Hepatocyte (in vitro differentiated cells): ENCODE data around the gene ATP5MG. TPM values are rescaled to one million over a fixed set of nuclear protein-coding genes. Genes with fewer than 3 reads are reported as not detected.

Experiments used
- DNase-seq: peaks from one replicate; pipeline ENCODE4 v3.0.0-alpha.2; 2016; ENCODE audit warnings: low spot score
- H2AFZ ChIP-seq: fragments of 200-600 bp; sonication (generic); 2 replicates; pipeline ENCODE4 v1.6.0; 2016; ENCODE audit warnings: antibody characterized with exemption, mild to moderate bottlenecking
- H3K27ac ChIP-seq: fragments of 200-600 bp; sonication (generic); 2 replicates; pipeline ENCODE4 v1.5.1; 2016; ENCODE audit warnings: mild to moderate bottlenecking
- H3K27me3 ChIP-seq: fragments of 200-600 bp; sonication (generic); 2 replicates; pipeline ENCODE4 v1.6.1; 2016
- H3K36me3 ChIP-seq: fragments of 200-600 bp; sonication (generic); replicated peaks from 2 replicates; pipeline ENCODE4 v1.5.1; 2016; ENCODE audit warnings: low read depth; ENCODE audit not compliant: insufficient read depth
- H3K4me1 ChIP-seq: fragments of 200-600 bp; sonication (generic); 2 replicates; pipeline ENCODE4 v1.5.1; 2016; ENCODE audit warnings: mild to moderate bottlenecking, moderate library complexity; ENCODE audit not compliant: insufficient read depth
- H3K4me2 ChIP-seq: fragments of 200-600 bp; sonication (generic); 2 replicates; pipeline ENCODE4 v1.6.0; 2016
- H3K4me3 ChIP-seq: fragments of 200-600 bp; sonication (generic); 2 replicates; pipeline ENCODE4 v1.5.1; 2016; ENCODE audit warnings: mild to moderate bottlenecking
- H3K79me2 ChIP-seq: fragments of 200-600 bp; sonication (generic); 2 replicates; pipeline ENCODE4 v1.6.0; 2017; ENCODE audit warnings: mild to moderate bottlenecking
- H3K9me2 ChIP-seq: fragments of 200-600 bp; sonication (generic); replicated peaks from 2 replicates; pipeline ENCODE4 v1.6.0; 2017; ENCODE audit warnings: mild to moderate bottlenecking; ENCODE audit not compliant: insufficient read depth
- H3K9me3 ChIP-seq: fragments of 200-600 bp; sonication (generic); 2 replicates; pipeline ENCODE4 v1.5.1; 2016; ENCODE audit warnings: low read depth, mild to moderate bottlenecking
- H4K20me1 ChIP-seq: fragments of 200-600 bp; sonication (generic); 2 replicates; pipeline ENCODE4 v1.6.0; 2016; ENCODE audit warnings: mild to moderate bottlenecking; ENCODE audit not compliant: insufficient read depth, poor library complexity, severe bottlenecking
- CTCF ChIP-seq: fragments of 200-600 bp; sonication (generic); IDR thresholded peaks from 2 replicates; pipeline ENCODE4 v1.5.1; 2016; ENCODE audit warnings: antibody characterized with exemption, mild to moderate bottlenecking; ENCODE audit not compliant: poor library complexity
- EZH2 ChIP-seq: fragments of 200-600 bp; sonication (generic); IDR thresholded peaks from 2 replicates; pipeline ENCODE4 v1.6.1; 2016; ENCODE audit warnings: antibody characterized with exemption, mild to moderate bottlenecking, borderline replicate concordance
- EZH2phosphoT487 ChIP-seq: fragments of 200-600 bp; sonication (generic); IDR thresholded peaks from one replicate; pipeline ENCODE4 v1.6.1; 2018; ENCODE audit warnings: antibody characterized with exemption, mild to moderate bottlenecking, low read depth, moderate library complexity; ENCODE audit not compliant: unreplicated experiment, severe bottlenecking
- WGBS: methylation state at CpG from one replicate; pipeline ENCODE4 v1.1.6; 2016; ENCODE audit warnings: low lambda C conversion rate; ENCODE audit errors: missing lambda C conversion rate; 5-methylcytosine and 5-hydroxymethylcytosine counted together
- polyA plus RNA-seq: library from polyadenylated mRNA; unstranded; fragments of >200 nt; fragmentation: Nextera tagmentation; extraction: Ambion mirVana; gene quantifications from 2 replicates; pipeline ENCODE4 v1.2.1, GENCODE V29; 2016
- total RNA-seq: library from RNA; depleted of rRNA; stranded (reverse); fragments of >200 nt; gene quantifications from 2 replicates; pipeline ENCODE4 v1.2.3, GENCODE V29; 2014

Gene ATP5MG
- total and polyA plus RNA-seq, 2 experiments from 2014 or later, result 64.7 to 471 TPM

DNA sequence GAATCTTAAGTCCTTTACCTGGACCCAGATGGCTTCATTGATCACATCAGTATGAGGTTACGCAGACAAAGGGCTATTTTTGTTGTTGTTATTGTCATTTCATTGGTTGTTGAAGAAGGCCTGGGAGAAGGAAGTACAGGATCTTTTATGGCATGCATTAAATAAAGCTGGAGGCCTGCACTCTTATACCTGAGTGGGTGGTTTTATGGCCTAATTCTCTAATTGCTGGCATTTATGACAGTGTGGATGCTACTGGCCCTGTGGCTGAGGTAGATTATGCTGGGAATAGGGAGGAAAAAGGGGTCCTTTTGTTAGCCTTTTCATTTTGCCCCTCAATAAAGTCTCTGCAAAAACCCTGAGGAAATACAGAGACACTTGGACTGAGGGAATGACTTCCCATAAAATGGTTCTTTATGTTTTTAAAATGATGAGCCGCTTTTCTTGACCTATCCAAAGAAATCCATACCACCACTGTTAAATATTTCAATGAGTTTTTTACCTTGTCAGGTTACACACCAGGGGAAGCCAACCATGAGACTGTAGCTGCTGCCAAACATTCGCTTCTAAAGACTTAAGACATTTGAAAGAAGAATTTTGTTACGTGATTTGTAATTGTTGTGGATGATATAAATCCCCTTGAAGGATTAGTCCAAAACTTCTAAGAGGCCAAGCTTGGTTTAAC is 41.6 kb downstream of the ATP5MG start:
- TF ChIP-seq CTCF, result no peak
- no peak for TF ChIP-seq EZH2
- TF ChIP-seq EZH2phosphoT487, result no peak
- H3K4me2 ChIP-seq, result peak overlapping the region; percentile 16
- no peak overlapping the region for H2AFZ ChIP-seq
- H3K27me3 ChIP-seq, result no peaks in the 10 kb centered on the region
- peak; percentile 10 for DNase-seq
- H3K4me3 ChIP-seq, result no peak overlapping the region
- H3K79me2 ChIP-seq, result peaks cover 99% of the 10 kb centered on the region
- H4K20me1 ChIP-seq, result peaks cover 98% of the 10 kb centered on the region
- no peaks in the 10 kb centered on the region for H3K9me2 ChIP-seq
- H3K36me3 ChIP-seq, result no peaks in the 10 kb centered on the region
- 88% methylated on average over 4 of the region's 4 CpGs for WGBS
- peaks cover 20% of the 10 kb centered on the region for H3K4me1 ChIP-seq
- H3K9me3 ChIP-seq, result no peaks in the 10 kb centered on the region
- no peak overlapping the region for H3K27ac ChIP-seq

DNA sequence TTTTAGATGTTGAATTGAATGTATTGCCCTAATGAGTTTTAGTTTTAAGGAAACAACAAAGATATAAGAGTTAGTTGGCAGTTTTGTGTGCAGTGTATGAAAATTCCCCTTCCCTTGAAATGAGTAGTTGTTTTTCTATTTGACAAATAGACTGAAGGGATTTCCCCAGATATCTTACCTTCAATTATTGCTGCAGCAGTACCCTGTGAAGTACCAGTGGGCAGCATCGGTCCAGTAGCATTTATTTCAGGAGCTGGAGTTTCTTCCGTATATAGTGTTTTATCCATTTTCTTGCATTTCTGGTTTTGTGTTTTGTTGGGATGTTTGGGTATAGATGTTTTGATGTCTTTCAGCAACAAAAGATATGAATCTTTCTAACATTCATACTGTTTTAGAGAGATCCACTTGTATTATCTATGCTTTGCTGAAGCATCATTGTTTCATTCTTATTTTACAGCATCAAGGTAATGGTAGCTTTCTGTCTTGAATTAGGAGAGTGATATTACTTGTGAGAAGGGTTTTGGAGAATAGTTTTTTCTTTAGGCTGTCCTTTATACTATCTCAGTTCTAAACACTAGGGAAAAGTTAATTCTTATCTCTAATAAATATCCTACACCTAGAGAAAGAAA is 42.3 kb downstream of the ATP5MG start:
- H3K4me3 ChIP-seq, result no peak overlapping the region
- H3K79me2 ChIP-seq, result peaks cover 100% of the 10 kb centered on the region
- H4K20me1 ChIP-seq, result peaks cover 99% of the 10 kb centered on the region
- H3K9me2 ChIP-seq, result no peaks in the 10 kb centered on the region
- 92% methylated on average over 2 of the region's 2 CpGs for WGBS
- peaks cover 20% of the 10 kb centered on the region for H3K4me1 ChIP-seq
- no peak overlapping the region for H3K27ac ChIP-seq
- no peak for TF ChIP-seq EZH2
- no peak for TF ChIP-seq CTCF
- no peak for TF ChIP-seq EZH2phosphoT487
- H2AFZ ChIP-seq, result no peak overlapping the region
- DNase-seq, result no peak
- H3K4me2 ChIP-seq, result no peak overlapping the region
- no peaks in the 10 kb centered on the region for H3K27me3 ChIP-seq
- H3K9me3 ChIP-seq, result no peaks in the 10 kb centered on the region
- no peaks in the 10 kb centered on the region for H3K36me3 ChIP-seq

DNA sequence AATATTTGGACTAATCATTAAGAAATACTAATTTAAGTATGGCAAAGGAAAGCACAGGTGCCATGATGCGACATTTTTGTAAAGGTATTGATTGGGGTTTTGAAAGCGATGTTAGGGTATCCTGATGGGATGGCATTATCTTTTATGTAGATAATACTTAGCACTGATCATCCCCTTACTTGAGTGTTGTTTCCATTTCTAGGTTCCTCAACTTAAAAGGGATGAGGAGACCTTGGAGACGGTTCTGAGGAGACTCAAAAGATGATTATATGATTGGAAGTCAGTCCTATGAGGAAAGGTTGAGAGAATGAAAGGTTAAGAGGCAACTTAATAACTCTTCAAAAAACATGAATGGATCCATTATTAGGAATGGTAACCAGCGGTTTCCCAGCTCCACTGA is 46.0 kb downstream of the ATP5MG start:
- DNase-seq, result no peak
- H3K4me3 ChIP-seq, result no peak overlapping the region
- TF ChIP-seq CTCF (no peak), EZH2phosphoT487 (no peak), EZH2 (no peak)
- H3K27ac ChIP-seq, result no peak overlapping the region
- H4K20me1 ChIP-seq, result peaks cover 98% of the 10 kb centered on the region
- 95% methylated on average over 4 of the region's 4 CpGs for WGBS
- H2AFZ ChIP-seq, result no peak overlapping the region
- H3K36me3 ChIP-seq, result no peaks in the 10 kb centered on the region
- no peaks in the 10 kb centered on the region for H3K27me3 ChIP-seq
- no peaks in the 10 kb centered on the region for H3K9me2 ChIP-seq
- peaks cover 4% of the 10 kb centered on the region for H3K4me1 ChIP-seq
- no peaks in the 10 kb centered on the region for H3K9me3 ChIP-seq
- H3K4me2 ChIP-seq, result no peak overlapping the region
- H3K79me2 ChIP-seq, result peaks cover 100% of the 10 kb centered on the region
